ENCODE data around the gene AHDC1.

AHDC1 gene

GRCh38 chr1:27566462-27567145 lies 37.3 kb downstream of the AHDC1 start:
- Mint-ChIP-seq H3K27me3 (ENCODE audit: low read depth) (no peaks in the 10 kb centered on the region), H3K4me1 (ENCODE audit: low read depth) (peaks cover 31% of the 10 kb centered on the region), H3K9me3 (no peaks in the 10 kb centered on the region), H3K27ac (peak overlapping the region; percentile 32), H3K4me3 (peak overlapping the region; percentile 3), H3K36me3 (ENCODE audit: low read depth) (peaks cover 6% of the 10 kb centered on the region)

- H3K27ac Mint-ChIP-seq: no peak overlapping the region
- no peaks in the 10 kb centered on the region for H3K9me3 Mint-ChIP-seq
- H3K4me3 Mint-ChIP-seq: no peak overlapping the region
- peaks cover 35% of the 10 kb centered on the region for H3K4me1 Mint-ChIP-seq (ENCODE audit: low read depth)
- peaks cover 6% of the 10 kb centered on the region for H3K36me3 Mint-ChIP-seq (ENCODE audit: low read depth)
- no peaks in the 10 kb centered on the region for H3K27me3 Mint-ChIP-seq (ENCODE audit: low read depth)
Measured at GRCh38 chr1:27564710-27565649, 39.0 kb downstream of the AHDC1 start.

- Mint-ChIP-seq H3K4me1 (ENCODE audit: low read depth) (peaks cover 31% of the 10 kb centered on the region), H3K27me3 (ENCODE audit: low read depth) (no peaks in the 10 kb centered on the region), H3K36me3 (ENCODE audit: low read depth) (peaks cover 6% of the 10 kb centered on the region), H3K4me3 (no peak overlapping the region), H3K9me3 (no peaks in the 10 kb centered on the region), H3K27ac (no peak overlapping the region)
Measured at GRCh38 chr1:27563591-27564471, 40.1 kb downstream of the AHDC1 start.

- no peak overlapping the region for H3K4me3 Mint-ChIP-seq
- H3K27me3 Mint-ChIP-seq (ENCODE audit: low read depth): no peaks in the 10 kb centered on the region
- H3K36me3 Mint-ChIP-seq (ENCODE audit: low read depth): peaks cover 5% of the 10 kb centered on the region
- H3K27ac Mint-ChIP-seq: no peak overlapping the region
- peaks cover 31% of the 10 kb centered on the region for H3K4me1 Mint-ChIP-seq (ENCODE audit: low read depth)
- no peaks in the 10 kb centered on the region for H3K9me3 Mint-ChIP-seq
Measured at GRCh38 chr1:27563341-27563590, 40.7 kb downstream of the AHDC1 start.

GRCh38 chr1:27562534-27563340 lies 41.2 kb downstream of the AHDC1 start:
- H3K27me3 Mint-ChIP-seq (ENCODE audit: low read depth): no peaks in the 10 kb centered on the region
- H3K4me1 Mint-ChIP-seq (ENCODE audit: low read depth): peaks cover 27% of the 10 kb centered on the region
- no peaks in the 10 kb centered on the region for H3K9me3 Mint-ChIP-seq
- H3K27ac Mint-ChIP-seq: no peak overlapping the region
- peaks cover 4% of the 10 kb centered on the region for H3K36me3 Mint-ChIP-seq (ENCODE audit: low read depth)
- no peak overlapping the region for H3K4me3 Mint-ChIP-seq

GRCh38 chr1:27562021-27562420 lies 41.9 kb downstream of the AHDC1 start:
- Mint-ChIP-seq H3K9me3 (no peaks in the 10 kb centered on the region), H3K27me3 (ENCODE audit: low read depth) (no peaks in the 10 kb centered on the region), H3K36me3 (ENCODE audit: low read depth) (peaks cover 4% of the 10 kb centered on the region), H3K4me1 (ENCODE audit: low read depth) (peaks cover 30% of the 10 kb centered on the region), H3K4me3 (no peak overlapping the region), H3K27ac (no peak overlapping the region)

- H3K27ac Mint-ChIP-seq: peak overlapping the region; percentile 11
- peaks cover 35% of the 10 kb centered on the region for H3K4me1 Mint-ChIP-seq (ENCODE audit: low read depth)
- H3K27me3 Mint-ChIP-seq (ENCODE audit: low read depth): no peaks in the 10 kb centered on the region
- H3K36me3 Mint-ChIP-seq (ENCODE audit: low read depth): peaks cover 5% of the 10 kb centered on the region
- H3K9me3 Mint-ChIP-seq: no peaks in the 10 kb centered on the region
- H3K4me3 Mint-ChIP-seq: no peak overlapping the region
Measured at GRCh38 chr1:27561124-27561899, 42.6 kb downstream of the AHDC1 start.

GRCh38 chr1:27560268-27561123 lies 43.4 kb downstream of the AHDC1 start:
- Mint-ChIP-seq H3K27ac (no peak overlapping the region), H3K36me3 (ENCODE audit: low read depth) (peaks cover 2% of the 10 kb centered on the region), H3K4me1 (ENCODE audit: low read depth) (peaks cover 35% of the 10 kb centered on the region), H3K9me3 (no peaks in the 10 kb centered on the region), H3K4me3 (no peak overlapping the region), H3K27me3 (ENCODE audit: low read depth) (no peaks in the 10 kb centered on the region)

- H3K36me3 Mint-ChIP-seq (ENCODE audit: low read depth): peaks cover 2% of the 10 kb centered on the region
- no peaks in the 10 kb centered on the region for H3K9me3 Mint-ChIP-seq
- H3K4me3 Mint-ChIP-seq: no peak overlapping the region
- H3K27ac Mint-ChIP-seq: peak overlapping the region; percentile 38
- no peaks in the 10 kb centered on the region for H3K27me3 Mint-ChIP-seq (ENCODE audit: low read depth)
- H3K4me1 Mint-ChIP-seq (ENCODE audit: low read depth): peaks cover 43% of the 10 kb centered on the region
Measured at GRCh38 chr1:27559466-27560030, 44.4 kb downstream of the AHDC1 start.

- H3K4me3 Mint-ChIP-seq: peak overlapping the region; percentile 30
- no peaks in the 10 kb centered on the region for H3K27me3 Mint-ChIP-seq (ENCODE audit: low read depth)
- peak overlapping the region; percentile 26 for H3K27ac Mint-ChIP-seq
- H3K9me3 Mint-ChIP-seq: no peaks in the 10 kb centered on the region
- H3K36me3 Mint-ChIP-seq (ENCODE audit: low read depth): peaks cover 2% of the 10 kb centered on the region
- H3K4me1 Mint-ChIP-seq (ENCODE audit: low read depth): peaks cover 37% of the 10 kb centered on the region
Measured at GRCh38 chr1:27557596-27558340, 46.2 kb downstream of the AHDC1 start.

- H3K4me1 Mint-ChIP-seq (ENCODE audit: low read depth): peaks cover 34% of the 10 kb centered on the region
- H3K27ac Mint-ChIP-seq: peak overlapping the region; percentile 76
- no peaks in the 10 kb centered on the region for H3K27me3 Mint-ChIP-seq (ENCODE audit: low read depth)
- peak overlapping the region; percentile 38 for H3K4me3 Mint-ChIP-seq
- H3K36me3 Mint-ChIP-seq (ENCODE audit: low read depth): peaks cover 2% of the 10 kb centered on the region
- H3K9me3 Mint-ChIP-seq: no peaks in the 10 kb centered on the region
Measured at GRCh38 chr1:27556781-27557595, 47.0 kb downstream of the AHDC1 start.

All from T-helper 1 cell treated with Interleukin-12 subunit alpha and Interleukin-12 subunit beta and Interleukin-4 antibody, amounts not matched to agents 30 μg/mL and 1 μg/mL, for 36 hours (primary cell).